ENCODE measurements around the gene SREK1. TPM values are rescaled to one million over a fixed set of nuclear protein-coding genes. Genes with fewer than 3 reads are reported as not detected.
A peak's percentile ranks its signal among the peaks of the same experiment; 100 is the strongest.

Gene SREK1
- total RNA-seq, 1 experiment from 2014 or later = 99.6 TPM

GRCh38 chr5:66223637-66224036 is 79.5 kb downstream of the SREK1 start:
- TF ChIP-seq CTCF (IDR thresholded peaks at IDR 0.05; ENCODE audit: unreplicated experiment) = peak; percentile 19
- Mint-ChIP-seq H3K36me3 (ENCODE audit: insufficient read depth, unreplicated experiment) (no peaks in the 10 kb centered on the region), H3K27ac (ENCODE audit: unreplicated experiment) (no peak overlapping the region), H3K4me3 (ENCODE audit: low read depth, unreplicated experiment) (no peak overlapping the region), H3K27me3 (ENCODE audit: unreplicated experiment) (no peaks in the 10 kb centered on the region), H3K4me1 (ENCODE audit: low read depth, unreplicated experiment) (peaks cover 6% of the 10 kb centered on the region), H3K9me3 (ENCODE audit: low read depth, unreplicated experiment) (peaks cover 2% of the 10 kb centered on the region)
- DNase-seq = peak; percentile 35
- CTCF ChIA-PET = no interaction called here
- BruUV-seq (replicated peaks) = no TSS peak
- intact Hi-C loops (cut with micrococcal nuclease; ENCODE audit: unreplicated experiment) = no loop called here

- peaks cover 2% of the 10 kb centered on the region for H3K9me3 Mint-ChIP-seq (ENCODE audit: low read depth, unreplicated experiment)
- no peak for DNase-seq
- H3K27me3 Mint-ChIP-seq (ENCODE audit: unreplicated experiment) = no peaks in the 10 kb centered on the region
- no peak for TF ChIP-seq CTCF (IDR thresholded peaks at IDR 0.05; ENCODE audit: unreplicated experiment)
- no TSS peak for BruUV-seq (replicated peaks)
- no peak overlapping the region for H3K27ac Mint-ChIP-seq (ENCODE audit: unreplicated experiment)
- peaks cover 6% of the 10 kb centered on the region for H3K4me1 Mint-ChIP-seq (ENCODE audit: low read depth, unreplicated experiment)
- H3K36me3 Mint-ChIP-seq (ENCODE audit: insufficient read depth, unreplicated experiment) = no peaks in the 10 kb centered on the region
- H3K4me3 Mint-ChIP-seq (ENCODE audit: low read depth, unreplicated experiment) = no peak overlapping the region
- CTCF ChIA-PET = no interaction called here
- intact Hi-C loops (cut with micrococcal nuclease; ENCODE audit: unreplicated experiment) = no loop called here
Observed at GRCh38 chr5:66224274-66224673, 80.2 kb downstream of the SREK1 start.

GRCh38 chr5:66224773-66225553 is 80.9 kb downstream of the SREK1 start:
- Mint-ChIP-seq H3K9me3 (ENCODE audit: low read depth, unreplicated experiment) (peaks cover 2% of the 10 kb centered on the region), H3K4me3 (ENCODE audit: low read depth, unreplicated experiment) (no peak overlapping the region), H3K36me3 (ENCODE audit: insufficient read depth, unreplicated experiment) (no peaks in the 10 kb centered on the region), H3K27ac (ENCODE audit: unreplicated experiment) (no peak overlapping the region), H3K27me3 (ENCODE audit: unreplicated experiment) (no peaks in the 10 kb centered on the region), H3K4me1 (ENCODE audit: low read depth, unreplicated experiment) (peaks cover 6% of the 10 kb centered on the region)
- intact Hi-C loops (cut with micrococcal nuclease; ENCODE audit: unreplicated experiment) = no loop called here
- no peak for DNase-seq
- no peak for TF ChIP-seq CTCF (IDR thresholded peaks at IDR 0.05; ENCODE audit: unreplicated experiment)
- CTCF ChIA-PET = no interaction called here
- no TSS peak for BruUV-seq (replicated peaks)

- H3K4me3 Mint-ChIP-seq (ENCODE audit: low read depth, unreplicated experiment) = no peak overlapping the region
- H3K27ac Mint-ChIP-seq (ENCODE audit: unreplicated experiment) = no peak overlapping the region
- peaks cover 2% of the 10 kb centered on the region for H3K9me3 Mint-ChIP-seq (ENCODE audit: low read depth, unreplicated experiment)
- no peaks in the 10 kb centered on the region for H3K36me3 Mint-ChIP-seq (ENCODE audit: insufficient read depth, unreplicated experiment)
- no TSS peak for BruUV-seq (replicated peaks)
- CTCF ChIA-PET = interaction anchor here (1.7 kb wide), 1 partner anchor 76 kb away, joined by 3 read pairs; no protein-coding TSS in a partner anchor
- peak; percentile 21 for DNase-seq
- peaks cover 8% of the 10 kb centered on the region for H3K4me1 Mint-ChIP-seq (ENCODE audit: low read depth, unreplicated experiment)
- intact Hi-C loops (cut with micrococcal nuclease; ENCODE audit: unreplicated experiment) = no loop called here
- TF ChIP-seq CTCF (IDR thresholded peaks at IDR 0.05; ENCODE audit: unreplicated experiment) = no peak
- no peaks in the 10 kb centered on the region for H3K27me3 Mint-ChIP-seq (ENCODE audit: unreplicated experiment)
Observed at GRCh38 chr5:66230551-66230950, 86.5 kb downstream of the SREK1 start.

Measured in Calu3 (cell line).